GM10266 (cell line): ENCODE data around the gene SLCO2A1.

Source experiments
- DNase-seq: peaks from one replicate; pipeline ENCODE4 v3.0.0; 2012; ENCODE audit errors: extremely low spot score
- TF ChIP-seq, protein P1 (sequence below): IDR thresholded peaks from 2 replicates; pipeline ENCODE4 v1.5.1; 2012; ENCODE audit warnings: mild to moderate bottlenecking, low read depth; ENCODE audit not compliant: control insufficient read depth, insufficient read depth; ENCODE audit errors: missing control alignments

The SLCO2A1 gene

DNA sequence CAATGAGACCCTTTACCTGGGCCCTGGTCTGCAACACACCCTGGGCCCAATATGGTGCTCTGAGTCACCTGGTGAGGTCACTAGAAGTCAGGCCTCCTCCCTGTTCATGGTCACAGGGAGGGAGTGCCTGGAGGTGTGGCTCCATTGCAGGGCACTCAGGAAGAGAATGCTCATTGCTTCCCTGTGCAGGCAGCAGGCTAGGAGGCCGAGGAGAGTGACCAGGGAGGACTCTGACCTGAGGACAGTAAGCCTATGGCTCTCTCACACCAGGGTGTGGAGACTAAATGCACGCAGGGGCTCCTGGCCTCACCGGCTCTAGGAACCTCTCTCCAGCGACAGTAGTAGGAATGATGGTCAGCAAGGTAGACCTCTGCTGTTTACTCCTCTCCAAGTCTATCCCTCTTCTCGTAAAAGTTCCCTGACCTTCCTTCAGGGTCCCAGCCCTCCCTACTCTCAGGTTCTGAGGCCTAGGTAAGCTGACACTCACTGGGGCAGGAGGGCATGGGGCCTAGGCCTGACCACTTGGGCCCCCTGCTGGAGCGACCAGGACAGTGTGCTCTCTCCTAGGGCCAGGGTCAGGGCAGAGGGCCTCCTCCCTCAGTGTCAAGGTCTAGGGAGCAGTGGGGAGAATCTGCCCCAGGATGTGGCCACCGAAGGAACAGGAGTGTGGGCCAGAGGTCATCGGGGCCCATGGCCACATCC, 9.6 kb upstream of the SLCO2A1 start:
- TF ChIP-seq, protein P1, sequence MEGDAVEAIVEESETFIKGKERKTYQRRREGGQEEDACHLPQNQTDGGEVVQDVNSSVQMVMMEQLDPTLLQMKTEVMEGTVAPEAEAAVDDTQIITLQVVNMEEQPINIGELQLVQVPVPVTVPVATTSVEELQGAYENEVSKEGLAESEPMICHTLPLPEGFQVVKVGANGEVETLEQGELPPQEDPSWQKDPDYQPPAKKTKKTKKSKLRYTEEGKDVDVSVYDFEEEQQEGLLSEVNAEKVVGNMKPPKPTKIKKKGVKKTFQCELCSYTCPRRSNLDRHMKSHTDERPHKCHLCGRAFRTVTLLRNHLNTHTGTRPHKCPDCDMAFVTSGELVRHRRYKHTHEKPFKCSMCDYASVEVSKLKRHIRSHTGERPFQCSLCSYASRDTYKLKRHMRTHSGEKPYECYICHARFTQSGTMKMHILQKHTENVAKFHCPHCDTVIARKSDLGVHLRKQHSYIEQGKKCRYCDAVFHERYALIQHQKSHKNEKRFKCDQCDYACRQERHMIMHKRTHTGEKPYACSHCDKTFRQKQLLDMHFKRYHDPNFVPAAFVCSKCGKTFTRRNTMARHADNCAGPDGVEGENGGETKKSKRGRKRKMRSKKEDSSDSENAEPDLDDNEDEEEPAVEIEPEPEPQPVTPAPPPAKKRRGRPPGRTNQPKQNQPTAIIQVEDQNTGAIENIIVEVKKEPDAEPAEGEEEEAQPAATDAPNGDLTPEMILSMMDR: peak; percentile 18
- DNase-seq: no peak

DNA sequence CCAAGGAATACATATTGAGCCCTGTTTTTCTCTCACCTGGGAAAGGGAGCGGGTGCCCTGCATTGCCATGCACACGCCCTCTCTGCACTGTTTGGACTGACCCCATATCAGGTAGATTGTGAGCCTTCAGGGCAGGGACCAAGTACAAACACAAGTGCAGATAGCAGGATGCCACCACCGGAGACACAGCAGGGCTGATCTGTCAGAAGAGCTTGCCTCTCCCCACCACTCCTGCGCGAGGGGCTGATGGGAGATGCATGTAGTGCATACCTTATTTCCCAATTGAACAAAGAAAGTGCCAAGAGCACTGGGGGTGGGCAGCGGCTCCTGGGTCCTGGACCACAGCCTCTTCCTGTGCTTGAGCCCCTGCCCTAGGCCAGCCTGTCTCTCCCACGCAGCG, 9.0 kb upstream of the SLCO2A1 start:
- no peak for DNase-seq
- TF ChIP-seq, protein P1: no peak

DNA sequence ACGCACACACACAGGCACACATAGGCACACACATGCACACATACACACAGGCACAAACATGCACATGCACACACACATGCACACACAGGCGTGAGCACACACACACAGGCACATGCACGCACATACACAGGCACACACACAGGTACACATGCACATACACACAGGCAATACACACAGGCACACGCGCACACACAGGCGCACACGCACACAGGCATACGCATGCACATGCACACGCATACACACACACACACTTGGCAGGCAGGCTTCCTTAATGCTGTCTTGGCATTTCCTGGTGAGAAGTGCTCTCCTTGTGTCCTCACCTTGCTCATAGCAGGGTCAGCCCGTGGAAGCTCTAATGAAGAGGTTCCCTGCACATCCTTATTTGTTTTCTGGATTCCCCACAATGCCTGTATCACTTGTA, 8.4 kb upstream of the SLCO2A1 start:
- TF ChIP-seq, protein P1: no peak
- DNase-seq: no peak

DNA sequence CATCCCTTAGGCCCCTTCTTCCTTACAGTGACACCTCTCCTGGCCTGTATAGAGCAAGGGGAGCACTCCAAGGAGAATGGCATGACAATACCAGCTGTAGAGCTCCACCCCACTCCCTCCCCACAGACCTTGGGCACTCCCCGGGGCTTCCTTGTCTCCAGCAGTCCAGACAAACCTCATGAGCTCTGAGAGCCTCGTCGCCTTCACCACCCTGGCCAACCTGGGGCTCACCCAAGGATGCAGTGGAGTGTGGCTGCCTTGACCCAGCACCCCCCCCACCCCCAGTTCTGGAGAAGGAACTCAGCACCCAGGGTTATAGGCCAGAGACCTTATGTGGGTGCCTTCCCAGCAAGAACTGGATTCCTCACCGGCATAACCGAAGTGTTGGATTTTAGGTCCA, 7.4 kb upstream of the SLCO2A1 start:
- no peak for DNase-seq
- TF ChIP-seq, protein P1: no peak

DNA sequence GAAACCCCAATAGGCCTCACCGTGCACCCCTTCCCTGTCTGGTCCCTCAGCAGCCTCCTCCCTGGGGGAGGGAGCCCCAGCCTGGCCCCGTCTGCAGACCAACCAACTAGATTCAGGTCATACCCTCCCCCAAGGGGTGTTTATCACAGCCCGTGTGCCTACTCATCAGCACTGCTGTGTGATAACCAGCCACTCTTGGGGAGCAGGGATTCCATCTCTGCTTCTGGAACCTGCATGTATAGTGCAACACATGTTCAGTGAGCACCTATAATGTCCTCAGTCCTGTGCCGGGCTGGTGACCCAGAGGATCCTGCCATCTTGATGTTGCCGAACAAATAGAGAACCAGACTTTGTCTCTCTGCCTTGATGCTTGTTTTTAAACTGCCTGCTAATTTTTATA, 6.6 kb upstream of the SLCO2A1 start:
- TF ChIP-seq, protein P1: no peak
- no peak for DNase-seq

DNA sequence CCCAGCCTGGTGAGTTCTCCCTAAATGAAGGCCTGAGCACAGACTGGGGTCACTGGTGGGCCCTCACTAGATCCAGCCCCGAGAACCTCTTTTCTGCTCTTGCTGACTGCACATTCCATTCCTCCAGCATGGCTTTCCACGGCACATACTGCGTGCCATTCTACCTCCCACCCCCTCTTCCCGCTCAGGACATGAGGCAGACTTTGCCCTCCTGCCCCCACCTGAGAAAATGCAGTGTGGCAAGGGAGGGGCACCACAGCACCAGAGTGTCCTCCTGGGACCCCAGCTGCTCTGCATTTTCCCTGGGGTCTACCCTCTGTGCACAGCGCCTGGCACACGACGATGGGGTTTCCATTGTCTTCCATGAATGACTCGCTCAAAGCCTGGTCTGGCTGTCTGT, 6.1 kb upstream of the SLCO2A1 start:
- TF ChIP-seq, protein P1: no peak
- no peak for DNase-seq

DNA sequence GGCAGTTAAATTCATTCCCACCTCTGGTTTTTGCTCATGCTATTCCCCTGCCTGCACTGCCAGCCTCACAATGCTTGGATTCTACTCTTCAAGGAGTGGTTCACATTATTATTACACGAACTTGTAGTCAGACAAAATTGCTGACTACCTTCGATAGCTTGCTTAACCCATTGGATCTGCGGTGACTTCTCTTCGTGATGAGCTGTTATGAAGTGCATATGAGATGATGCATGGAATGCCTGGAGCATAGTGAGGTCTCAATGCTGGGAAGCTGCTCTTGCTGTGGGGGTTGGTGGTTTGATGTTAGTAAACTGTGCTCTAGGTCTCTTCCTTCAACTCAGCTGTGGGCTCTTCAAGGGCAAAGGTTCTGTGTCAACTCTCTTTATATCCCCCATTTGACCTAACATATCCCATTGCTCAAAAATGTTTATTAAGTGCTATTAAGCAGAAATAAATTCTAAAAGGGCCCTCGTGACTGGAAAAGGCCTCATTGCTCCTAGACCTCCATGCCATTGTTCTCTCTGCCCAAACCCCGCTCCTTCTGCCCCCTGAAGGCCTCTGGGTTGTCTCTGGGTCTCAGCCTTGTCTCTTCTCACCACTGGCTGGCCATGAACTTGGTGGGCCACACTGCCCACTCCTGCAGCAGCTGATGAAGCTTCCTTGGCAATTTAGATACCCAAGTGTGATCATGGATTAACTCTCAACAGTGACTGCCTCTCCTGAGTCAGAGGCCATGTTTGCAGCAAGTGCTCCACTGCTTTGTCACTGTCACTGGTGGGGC, 4.5 kb upstream of the SLCO2A1 start:
- DNase-seq: no peak
- TF ChIP-seq, protein P1: no peak
